GM13976 (cell line): Measurements from ENCODE around the gene KIAA1210.

Experiments
- DNase-seq: peaks from one replicate; pipeline ENCODE4 v3.0.0; 2012; ENCODE audit warnings: low spot score
- CTCF ChIP-seq: IDR thresholded peaks from 2 replicates; pipeline ENCODE4 v1.5.1; 2012; ENCODE audit warnings: borderline replicate concordance, mild to moderate bottlenecking; ENCODE audit not compliant: insufficient read depth; ENCODE audit errors: extremely low read depth, missing control alignments, control extremely low read depth
- in situ Hi-C: fragments of 300-500 bp; cut with MboI; formaldehyde crosslinking; loops from one replicate; pipeline ENCODE4 v1.12.0; 2022; ENCODE audit warnings: low sequenced_read_pairs, mixed read lengths, inconsistent platforms; ENCODE audit not compliant: unreplicated experiment

Gene KIAA1210

GRCh38 chrX:119155416-119156035 is 27.9 kb upstream of the KIAA1210 start:
- no peak for DNase-seq
- in situ Hi-C loops, result no loop called here
- TF ChIP-seq CTCF, result no peak

GRCh38 chrX:119151051-119151380 is 23.4 kb upstream of the KIAA1210 start:
- TF ChIP-seq CTCF, result no peak
- no peak for DNase-seq
- in situ Hi-C loops, result no loop called here

DNA sequence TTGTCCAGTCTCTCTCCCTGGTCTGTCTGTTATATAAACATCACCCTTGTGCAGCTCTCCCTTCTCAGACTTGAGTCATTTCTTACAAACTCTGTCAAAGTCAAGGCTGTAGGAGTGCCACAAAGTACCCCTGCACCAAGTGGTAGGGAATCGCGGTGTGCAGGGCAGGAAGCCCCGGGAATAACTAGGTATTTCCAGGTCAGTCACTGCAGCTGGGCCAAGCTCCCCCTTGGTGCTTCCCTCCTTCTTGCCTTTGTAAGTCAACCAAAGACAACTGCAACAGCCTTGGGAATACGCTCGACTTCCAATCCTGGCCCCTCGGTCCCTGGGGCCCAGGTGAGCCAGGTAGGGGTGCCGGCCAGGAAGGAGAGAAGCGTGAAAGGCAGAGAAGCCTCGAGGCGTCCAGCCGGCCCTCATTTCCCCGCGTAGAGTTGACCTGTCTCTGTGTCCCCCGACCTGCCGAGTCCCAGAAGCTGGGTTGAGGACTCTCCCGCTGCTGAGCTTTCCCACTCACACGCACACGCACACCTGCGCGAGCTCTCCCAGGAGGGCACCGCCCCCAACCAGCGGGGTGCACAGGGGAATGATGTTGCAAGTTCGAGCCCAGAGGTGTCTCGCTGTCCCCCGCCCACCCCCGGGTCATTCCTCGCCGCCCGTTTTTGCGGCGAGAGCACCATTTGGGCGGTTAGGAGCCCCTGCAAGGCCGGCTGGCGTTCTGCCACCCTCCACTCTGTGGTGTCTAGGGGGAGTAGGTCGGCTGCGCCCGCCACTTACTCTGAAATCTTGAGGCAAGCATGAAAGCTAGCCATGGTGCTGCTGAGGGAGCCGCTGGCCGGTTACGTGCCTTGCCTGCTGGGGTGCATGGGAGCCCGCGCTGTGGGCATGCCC is 22.8 kb upstream of the KIAA1210 start:
- TF ChIP-seq CTCF, result no peak
- in situ Hi-C loops, result no loop called here
- no peak for DNase-seq

DNA sequence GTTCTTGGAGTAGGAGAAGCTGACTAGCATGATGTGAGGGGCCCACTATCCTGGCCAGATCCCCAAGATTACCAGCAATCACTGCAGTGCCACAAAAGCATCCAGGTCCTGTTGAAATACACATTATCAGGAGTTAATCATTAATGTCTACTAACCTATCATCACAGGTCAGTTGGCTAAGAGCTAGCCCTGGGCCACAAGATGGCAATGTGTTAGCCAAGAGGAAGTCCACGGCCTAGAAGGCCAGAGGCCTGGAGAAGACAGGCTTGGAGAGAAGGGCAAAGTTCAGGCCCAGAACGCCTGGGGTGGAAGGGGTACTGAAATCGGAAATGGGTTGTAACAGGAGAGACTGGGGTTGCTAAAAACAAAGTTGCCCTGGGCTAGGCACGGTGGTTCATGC is 19.9 kb upstream of the KIAA1210 start:
- in situ Hi-C loops, result no loop called here
- TF ChIP-seq CTCF, result no peak

GRCh38 chrX:119145241-119145653 is 17.6 kb upstream of the KIAA1210 start:
- in situ Hi-C loops, result no loop called here
- DNase-seq, result no peak
- peak; percentile 7 for TF ChIP-seq CTCF

More for the DNA sequence above, 19.9 kb upstream of the KIAA1210 start:
- no peak for DNase-seq

DNA sequence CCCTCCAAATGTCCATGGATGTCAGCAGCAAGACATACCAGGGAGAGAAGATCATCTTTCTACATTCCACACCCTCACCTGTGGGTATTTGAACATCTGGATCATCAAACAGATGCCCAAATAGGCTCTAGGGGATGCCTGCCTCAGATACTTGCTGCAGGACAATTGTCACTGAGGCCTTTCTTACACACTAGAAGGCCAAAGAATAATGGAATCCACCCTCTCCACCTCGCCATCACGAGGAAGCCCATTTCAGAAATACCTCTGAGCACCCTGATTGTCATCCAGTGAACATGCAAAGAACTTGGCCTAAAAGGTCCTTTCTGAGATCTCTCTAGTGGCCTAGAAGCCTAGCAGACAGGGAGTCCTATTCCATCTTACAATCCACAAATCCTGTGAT is 6.9 kb upstream of the KIAA1210 start:
- no peak for DNase-seq
- in situ Hi-C loops, result no loop called here

More for the DNA sequence above, 6.9 kb upstream of the KIAA1210 start:
- no peak for TF ChIP-seq CTCF
